ENCODE data around the gene ATP8A2.
"Not testable (repeated sequence)": the region's sequence is repeated elsewhere in the genome, so short reads cannot be mapped to it uniquely, and the experiment has no call there.

Gene ATP8A2

DNA sequence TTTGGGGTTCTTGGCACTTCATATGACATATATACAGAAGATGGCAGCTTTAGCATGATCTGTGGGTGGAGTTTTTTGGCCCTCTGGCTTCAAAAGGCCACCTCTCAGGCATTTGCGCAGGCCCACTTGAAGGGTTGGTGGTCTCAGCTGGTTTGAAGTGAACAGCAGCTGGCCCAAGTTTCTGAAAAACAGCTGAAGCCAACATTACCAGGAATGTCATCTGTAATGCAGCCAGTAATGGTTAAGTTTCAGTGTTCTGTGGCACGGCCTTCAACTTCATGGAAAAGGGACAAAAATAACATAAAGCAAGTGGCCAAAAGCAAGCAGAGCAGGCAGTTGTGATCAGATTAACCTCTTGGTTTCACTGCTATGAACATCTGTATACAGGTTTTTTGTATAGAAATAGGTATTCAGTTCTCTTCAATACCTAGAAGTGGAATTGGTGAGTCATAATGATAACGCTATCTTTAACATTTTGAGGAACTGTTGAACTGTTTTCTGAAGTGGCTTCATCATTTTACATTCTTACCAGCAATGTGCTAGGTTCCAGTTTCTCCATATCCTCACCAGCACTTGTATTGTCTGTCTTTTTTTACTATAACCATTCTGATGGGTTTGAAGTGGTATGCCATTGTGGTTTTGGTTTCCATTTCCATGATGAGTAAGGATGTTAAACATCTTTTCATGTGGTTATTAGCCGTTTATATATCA, 434.6 kb downstream of the ATP8A2 start:
- no peak for DNase-seq (ENCODE audit: low spot score)

GRCh38 chr13:25807562-25807961, 435.8 kb downstream of the ATP8A2 start:
- no peak for DNase-seq (ENCODE audit: low spot score)

DNA sequence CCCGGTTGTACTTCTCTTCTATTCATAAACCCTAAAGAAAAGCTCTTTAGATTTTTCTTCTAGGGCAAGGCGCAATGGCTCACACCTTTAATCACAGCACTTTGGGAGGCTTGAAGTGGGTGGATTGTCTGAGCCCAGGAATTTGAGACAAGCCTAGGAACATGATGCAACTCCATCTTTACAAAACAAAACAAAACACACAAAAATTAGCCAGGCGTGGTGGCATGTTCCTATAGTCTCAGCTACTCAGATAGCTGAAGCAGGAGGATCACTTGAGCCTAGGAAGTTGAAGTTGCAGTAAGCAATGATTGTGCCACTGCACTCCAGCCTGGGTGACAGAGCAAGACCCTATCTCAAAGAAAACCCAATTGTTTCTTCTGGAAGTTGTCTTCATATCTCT, 439.7 kb downstream of the ATP8A2 start:
- DNase-seq (ENCODE audit: low spot score) = no peak

DNA sequence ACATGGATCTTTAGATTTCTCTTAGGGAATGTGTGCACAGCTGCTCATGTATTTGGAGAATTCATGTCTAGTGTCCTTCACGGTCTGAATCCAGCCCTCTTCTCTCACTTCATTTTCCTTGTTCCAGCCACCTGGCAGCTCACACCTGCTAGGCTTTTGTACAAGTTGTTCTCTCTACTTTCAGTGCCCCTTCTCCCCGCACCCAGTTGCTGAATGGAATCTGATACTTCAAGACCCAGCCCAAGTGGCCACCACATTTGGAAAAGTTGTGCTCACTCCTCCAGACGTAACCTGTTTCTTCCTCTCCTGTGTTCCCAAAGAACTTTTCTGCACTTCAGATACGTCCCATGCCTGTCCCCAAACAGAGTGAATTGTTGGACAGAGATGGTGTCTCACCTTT, 444.5 kb downstream of the ATP8A2 start:
- no peak for DNase-seq (ENCODE audit: low spot score)

DNA sequence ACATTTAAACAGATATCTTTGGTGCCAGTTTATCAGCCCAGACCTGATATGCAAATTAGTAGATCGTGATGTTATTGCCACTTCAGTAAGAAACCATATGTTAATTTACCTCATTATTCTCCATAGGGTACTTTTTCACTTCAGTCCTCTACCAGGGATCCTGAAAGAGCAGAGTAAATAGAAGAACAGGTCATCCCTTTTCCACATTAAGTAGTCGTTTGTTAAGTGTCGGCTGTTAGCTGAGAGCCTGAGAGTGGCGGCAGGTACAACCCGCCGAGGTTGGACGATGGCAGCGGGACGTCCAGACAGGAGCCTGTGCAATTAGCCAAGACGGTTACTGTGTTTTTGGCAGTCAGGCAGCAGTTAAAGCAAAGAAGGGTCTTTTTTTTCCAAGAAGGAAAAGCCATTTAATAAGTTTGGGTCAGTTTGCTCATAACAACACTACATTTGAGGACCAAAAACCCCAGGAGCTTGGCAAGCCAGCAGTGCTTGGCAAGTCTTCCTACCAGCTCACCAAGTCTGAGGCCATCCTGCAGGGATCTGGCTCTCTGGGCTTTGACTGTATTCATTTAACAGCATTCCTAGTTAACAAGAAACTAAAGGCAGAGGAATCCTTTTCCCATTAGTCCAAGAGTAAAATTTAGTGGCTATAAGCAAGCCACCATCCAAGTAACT, 448.2 kb downstream of the ATP8A2 start:
- DNase-seq (ENCODE audit: low spot score) = no peak

- DNase-seq (ENCODE audit: low spot score) = no peak
Measured at GRCh38 chr13:25821776-25822175, 450.0 kb downstream of the ATP8A2 start.

DNA sequence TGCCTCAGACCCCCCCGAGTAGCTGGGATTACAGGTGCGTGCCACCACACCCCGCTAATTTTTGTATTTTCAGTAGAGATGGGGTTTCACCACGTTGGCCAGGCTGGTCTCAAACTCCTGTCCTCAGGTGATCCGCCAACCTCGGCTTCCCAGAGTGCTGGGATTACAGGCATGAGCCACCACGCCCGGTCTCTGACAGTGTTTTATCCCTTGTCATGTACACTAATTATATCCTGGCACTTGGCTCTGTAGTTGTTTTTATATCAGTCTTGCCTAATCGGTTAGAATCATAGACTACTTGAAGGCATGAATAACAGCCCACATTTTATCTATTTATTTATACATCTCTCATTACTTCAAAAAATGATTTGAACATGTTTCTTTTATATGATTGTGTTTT, 455.4 kb downstream of the ATP8A2 start:
- not testable (repeated sequence) for DNase-seq (ENCODE audit: low spot score)

DNA sequence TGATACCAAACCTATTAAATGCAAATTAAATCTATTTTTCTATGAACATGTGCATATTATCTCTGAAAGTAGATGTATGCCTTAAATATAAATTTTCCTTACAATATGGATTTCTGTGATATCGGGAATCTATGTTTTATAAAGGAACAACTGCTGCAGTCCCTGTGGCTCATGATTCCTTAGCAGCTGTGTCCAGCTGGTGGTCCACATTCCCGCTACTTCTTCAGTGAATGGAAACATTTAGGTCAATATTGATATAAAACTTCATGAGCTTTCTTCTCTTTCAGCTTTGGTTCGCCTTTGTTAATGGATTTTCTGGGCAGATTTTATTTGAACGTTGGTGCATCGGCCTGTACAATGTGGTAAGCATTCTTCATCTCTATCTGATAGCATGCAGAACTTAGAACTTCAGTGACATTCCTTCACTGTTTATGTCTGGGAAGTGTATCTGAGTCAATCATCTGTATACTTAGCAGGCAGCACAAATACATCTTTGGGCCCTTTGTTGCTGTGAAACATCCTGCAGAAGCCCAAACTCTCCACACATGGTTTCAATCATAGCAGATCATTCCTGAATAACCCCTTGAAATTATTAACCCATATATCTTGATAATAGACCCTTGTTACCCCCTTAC, 456.2 kb downstream of the ATP8A2 start:
- no peak for DNase-seq (ENCODE audit: low spot score)

DNA sequence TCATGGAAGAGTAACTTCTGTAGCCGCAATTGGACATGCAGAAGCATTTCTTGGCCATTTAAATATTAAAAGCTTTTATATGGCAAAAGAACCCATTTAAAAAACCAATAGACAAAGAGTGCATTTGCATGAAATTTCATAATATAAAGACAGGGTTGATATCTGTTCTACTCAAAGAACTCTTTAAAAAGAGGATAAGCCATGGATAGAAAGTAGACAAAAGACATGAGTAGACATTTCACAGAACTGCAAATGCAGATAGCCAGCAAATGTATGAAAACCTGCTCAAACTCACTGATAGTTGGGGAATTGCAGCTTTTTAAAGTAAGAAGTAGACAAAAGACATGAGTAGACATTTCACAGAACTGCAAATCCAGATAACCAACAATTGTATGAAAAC, 462.0 kb downstream of the ATP8A2 start:
- DNase-seq (ENCODE audit: low spot score) = no peak

DNA sequence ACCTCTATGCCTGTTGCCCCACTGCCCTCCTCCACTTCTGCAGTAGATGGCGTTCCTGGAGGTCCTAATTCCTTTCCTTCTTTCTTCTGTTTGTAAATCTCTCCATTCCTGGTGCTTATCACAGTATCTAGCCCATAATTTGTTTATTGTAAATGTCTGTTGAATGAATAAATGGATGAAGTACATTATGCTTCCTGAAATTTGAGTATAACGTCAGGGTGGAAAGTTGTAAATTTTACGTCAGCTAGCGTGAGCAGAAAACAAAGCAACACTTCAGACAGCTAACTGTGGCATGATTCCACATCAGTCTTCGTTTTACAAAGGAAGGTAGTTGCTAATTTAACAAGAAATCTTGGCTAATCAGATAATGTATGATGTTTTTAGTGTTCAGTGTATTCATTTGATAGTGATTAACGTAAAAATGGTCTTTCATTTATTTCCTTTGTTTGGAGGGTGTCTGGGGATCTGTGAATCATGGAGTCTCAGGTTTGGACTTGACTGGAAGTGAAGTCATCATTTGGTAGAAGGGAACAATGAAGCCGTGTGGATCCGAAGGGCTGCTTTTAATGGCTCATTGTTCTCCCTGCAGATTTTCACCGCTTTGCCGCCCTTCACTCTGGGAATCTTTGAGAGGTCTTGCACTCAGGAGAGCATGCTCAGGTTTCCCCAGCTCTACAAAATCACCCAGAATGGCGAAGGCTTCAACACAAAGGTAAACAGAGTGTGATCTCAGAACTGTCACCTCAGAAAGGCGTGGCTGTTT, 465.0 kb downstream of the ATP8A2 start:
- DNase-seq (ENCODE audit: low spot score) = no peak

DNA sequence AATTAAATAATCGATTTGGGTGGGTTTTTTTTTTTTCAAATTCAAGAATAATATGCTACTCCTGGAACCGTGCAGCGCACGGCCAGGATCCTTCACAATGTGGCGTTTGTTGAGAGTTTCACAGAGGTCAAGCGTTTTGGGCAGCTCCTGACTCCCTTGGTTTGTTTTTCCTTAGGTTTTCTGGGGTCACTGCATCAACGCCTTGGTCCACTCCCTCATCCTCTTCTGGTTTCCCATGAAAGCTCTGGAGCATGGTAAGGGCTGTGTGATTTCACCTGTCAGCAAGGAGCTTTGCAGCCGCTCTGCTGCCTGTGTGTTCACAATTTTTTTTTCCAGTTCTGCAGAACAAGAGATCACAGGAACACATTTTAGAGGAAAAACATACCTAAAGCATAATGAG, 467.6 kb downstream of the ATP8A2 start:
- no peak for DNase-seq (ENCODE audit: low spot score)

DNA sequence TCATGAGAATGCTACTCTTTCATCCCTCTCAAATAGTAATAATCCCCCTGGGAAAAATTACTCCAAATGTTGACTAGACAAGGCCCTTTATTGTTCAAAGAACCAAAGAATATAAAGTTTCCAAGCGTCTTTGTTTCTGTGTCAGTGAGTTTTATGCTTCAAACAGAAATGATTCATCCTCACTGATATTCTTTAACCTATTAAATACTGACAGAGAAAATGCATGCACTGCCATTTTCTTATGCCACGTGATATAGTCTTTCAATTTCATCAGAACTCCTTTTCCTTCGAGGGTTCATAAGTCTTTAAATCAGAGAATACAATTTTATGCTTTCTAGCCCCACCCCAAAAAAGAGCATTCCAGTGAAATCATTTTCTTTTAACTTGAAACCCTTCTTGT, 468.5 kb downstream of the ATP8A2 start:
- DNase-seq (ENCODE audit: low spot score) = no peak

DNA sequence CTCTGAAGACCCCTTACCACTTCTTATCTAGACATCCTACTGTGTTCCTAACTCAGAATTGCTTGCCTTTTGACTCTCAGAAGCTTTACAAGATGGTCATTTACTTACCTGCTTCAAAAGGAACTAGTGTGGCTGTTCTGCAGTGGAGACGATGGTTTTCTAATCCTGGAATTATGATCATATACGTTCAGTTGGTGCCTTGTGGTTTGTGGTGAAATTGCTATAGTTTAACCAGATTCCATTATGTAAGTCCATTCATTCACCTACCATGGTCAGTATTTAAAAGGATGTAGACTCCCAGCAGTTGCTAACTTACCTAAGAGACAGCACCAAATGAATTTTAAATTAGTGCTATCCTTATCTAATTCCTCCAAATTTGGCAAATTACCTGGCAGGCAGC, 469.2 kb downstream of the ATP8A2 start:
- DNase-seq (ENCODE audit: low spot score) = no peak

GRCh38 chr13:25843692-25844091, 471.9 kb downstream of the ATP8A2 start:
- DNase-seq (ENCODE audit: low spot score) = no peak

GRCh38 chr13:25844559-25845434, 473.0 kb downstream of the ATP8A2 start:
- no peak for DNase-seq (ENCODE audit: low spot score)

GRCh38 chr13:25846222-25846984, 474.6 kb downstream of the ATP8A2 start:
- DNase-seq (ENCODE audit: low spot score) = no peak

GRCh38 chr13:25847145-25847544, 475.4 kb downstream of the ATP8A2 start:
- DNase-seq (ENCODE audit: low spot score) = no peak

DNA sequence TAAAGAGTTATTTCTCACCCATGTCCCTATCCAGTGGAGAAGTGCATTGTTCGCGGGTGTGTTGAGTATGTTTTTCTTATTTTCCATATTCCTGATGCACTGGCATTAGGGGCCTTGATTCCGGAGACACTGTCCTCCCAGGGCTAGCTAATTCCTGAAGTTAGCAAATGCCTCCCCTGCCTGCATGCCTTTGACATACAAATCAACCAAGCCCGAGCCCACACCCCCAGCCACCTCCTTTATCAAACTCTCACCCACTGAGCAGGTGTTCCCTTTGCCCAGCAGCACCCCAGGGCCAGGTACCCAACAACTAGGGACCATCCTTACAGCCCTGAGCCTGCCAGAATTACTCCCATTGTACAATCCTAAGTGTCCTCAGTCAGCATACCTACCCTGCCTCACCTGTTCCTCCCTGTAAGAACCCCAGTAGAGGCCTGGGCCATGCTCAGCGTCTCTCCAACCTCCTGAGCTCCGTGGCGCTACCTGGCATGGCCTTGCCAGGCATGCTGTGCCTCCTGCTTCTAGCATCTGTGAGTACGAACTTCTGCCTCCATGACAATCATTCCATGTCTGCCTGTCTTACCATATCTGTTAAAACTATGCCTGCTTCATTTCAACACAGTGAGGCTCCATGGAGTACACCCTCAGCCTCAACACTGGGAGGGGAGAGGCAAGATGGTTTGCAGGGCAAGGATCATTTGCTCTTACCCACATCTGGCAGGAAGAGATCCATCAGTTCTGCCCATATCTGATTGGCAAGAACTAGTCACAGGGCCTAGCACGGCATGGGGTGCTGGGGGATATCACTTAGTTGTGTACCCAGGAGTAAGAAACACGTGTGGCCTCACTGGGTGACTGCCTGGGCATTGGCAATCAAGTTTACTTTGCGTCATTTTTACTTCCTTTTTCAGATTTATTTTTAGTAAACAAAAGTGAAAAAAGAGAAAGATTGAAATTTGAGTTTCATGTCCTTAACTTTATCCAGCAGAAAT, 476.2 kb downstream of the ATP8A2 start:
- DNase-seq (ENCODE audit: low spot score) = no peak

Measured in HuH-7 (cell line).